Activated T-helper 1 cell treated with anti-CD3 and anti-CD28 coated beads, Interleukin-12 subunit alpha, Interleukin-12 subunit beta, Interleukin-2, Interleukin-4 antibody, amounts not matched to agents 30 ng/mL and 10 ng/mL and 1 ng/mL, durations not matched to agents 14 hours and 24 hours and 36 hours (primary cell): ENCODE measurements around the gene CCDC187. TPM values are rescaled to one million over a fixed set of nuclear protein-coding genes. Genes with fewer than 3 reads are reported as not detected.

Source experiments
- DNase-seq: peaks from one replicate; pipeline ENCODE4 v3.0.0; 2021; ENCODE audit warnings: low spot score
- H3K27ac Mint-ChIP-seq: one replicate; pipeline ENCODE4 v1.8.0; 2021; ENCODE audit warnings: mild to moderate bottlenecking, mixed read lengths
- H3K27me3 Mint-ChIP-seq: one replicate; pipeline ENCODE4 v1.8.0; 2022; ENCODE audit warnings: mild to moderate bottlenecking, moderate library complexity, mixed read lengths; ENCODE audit not compliant: insufficient read depth
- H3K36me3 Mint-ChIP-seq: one replicate; pipeline ENCODE4 v1.8.0; 2021; ENCODE audit warnings: low read depth, mixed read lengths
- H3K4me1 Mint-ChIP-seq: one replicate; pipeline ENCODE4 v1.8.0; 2021; ENCODE audit warnings: low read depth, mixed read lengths
- H3K4me3 Mint-ChIP-seq: one replicate; pipeline ENCODE4 v1.8.0; 2021; ENCODE audit warnings: mild to moderate bottlenecking, moderate library complexity, mixed read lengths
- H3K9me3 Mint-ChIP-seq: one replicate; pipeline ENCODE4 v1.8.0; 2021; ENCODE audit warnings: mixed read lengths
- intact Hi-C: fragments of 100-400 bp; cut with micrococcal nuclease; formaldehyde crosslinking; loops from one replicate; pipeline ENCODE4 v1.15.1; 2024
- total RNA-seq: library from RNA; stranded (reverse); gene quantifications from 2 replicates; pipeline ENCODE4 v1.2.3, GENCODE V29; 2022

CCDC187 gene
- total RNA-seq, 1 donor from 2014 or later, result not detected

- peaks cover 7% of the 10 kb centered on the region for H3K4me1 Mint-ChIP-seq
- DNase-seq, result no peak
- intact Hi-C loops, result no loop called here
- H3K27me3 Mint-ChIP-seq, result no peaks in the 10 kb centered on the region
- H3K4me3 Mint-ChIP-seq, result no peak overlapping the region
- peaks cover 3% of the 10 kb centered on the region for H3K9me3 Mint-ChIP-seq
- no peak overlapping the region for H3K27ac Mint-ChIP-seq
- peaks cover 30% of the 10 kb centered on the region for H3K36me3 Mint-ChIP-seq
Observed at GRCh38 chr9:136218271-136218670, 85.6 kb downstream of the CCDC187 start.

DNA sequence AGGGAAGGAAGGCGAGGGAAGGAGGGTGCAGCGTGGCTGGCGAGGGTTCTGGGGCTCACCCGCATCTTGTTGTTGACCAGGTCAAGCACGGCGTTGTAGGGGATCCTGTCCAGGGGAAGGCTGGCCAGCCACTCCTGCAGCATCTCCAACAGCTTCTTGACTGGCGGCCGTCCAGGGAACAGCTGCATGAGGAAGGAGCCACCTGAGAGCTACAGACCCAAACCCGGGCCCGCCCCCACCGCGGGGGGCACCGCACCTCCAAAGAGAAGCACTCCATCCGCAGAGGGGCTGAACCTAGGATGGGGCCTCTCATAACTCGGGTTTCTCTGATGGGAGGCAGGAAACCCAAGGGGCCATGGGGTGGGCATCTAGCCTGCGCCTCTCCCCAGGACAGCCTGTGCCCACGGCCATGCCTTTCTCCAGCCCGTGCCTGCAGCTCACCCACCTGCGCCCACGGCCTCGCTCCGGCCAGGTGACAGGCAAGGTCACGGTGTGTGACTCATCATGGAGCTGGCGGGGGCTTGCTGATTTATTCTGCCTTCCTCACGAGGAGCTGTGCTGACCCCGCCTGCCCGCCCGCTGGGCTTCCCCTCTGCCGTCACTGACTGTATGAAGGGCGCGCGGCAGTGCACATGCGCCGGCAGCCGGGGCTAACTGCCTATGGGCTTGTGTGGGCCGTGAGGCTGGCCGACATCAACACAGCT lies 87.2 kb downstream of the CCDC187 start:
- no peak for DNase-seq
- Mint-ChIP-seq H3K27ac (no peak overlapping the region), H3K4me3 (no peak overlapping the region), H3K27me3 (no peaks in the 10 kb centered on the region), H3K36me3 (peaks cover 34% of the 10 kb centered on the region), H3K9me3 (peaks cover 3% of the 10 kb centered on the region), H3K4me1 (peaks cover 4% of the 10 kb centered on the region)
- intact Hi-C loops, result no loop called here

DNA sequence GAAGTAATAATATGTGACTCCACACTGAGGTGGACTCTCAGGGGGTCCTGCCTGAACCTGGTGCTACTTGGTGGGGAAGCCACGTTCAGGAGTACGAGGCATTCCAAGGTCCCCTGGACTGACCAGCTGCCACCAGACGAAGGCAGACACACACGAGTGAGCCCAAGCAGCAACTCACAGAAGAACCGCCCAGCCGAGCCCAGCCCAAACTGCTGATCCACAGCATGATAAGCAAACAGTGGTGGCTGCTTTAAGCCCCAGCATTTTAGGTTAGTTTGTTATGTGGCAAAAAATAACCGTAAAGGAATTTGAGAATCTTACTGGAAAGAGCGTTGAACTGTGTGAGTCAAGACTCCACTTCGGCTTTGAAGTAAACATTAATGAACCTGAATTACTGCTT lies 90.2 kb downstream of the CCDC187 start:
- no peak overlapping the region for H3K4me3 Mint-ChIP-seq
- no peaks in the 10 kb centered on the region for H3K4me1 Mint-ChIP-seq
- H3K36me3 Mint-ChIP-seq, result peaks cover 33% of the 10 kb centered on the region
- H3K27me3 Mint-ChIP-seq, result no peaks in the 10 kb centered on the region
- H3K27ac Mint-ChIP-seq, result no peak overlapping the region
- intact Hi-C loops, result no loop called here
- peaks cover 3% of the 10 kb centered on the region for H3K9me3 Mint-ChIP-seq
- DNase-seq, result no peak

GRCh38 chr9:136212345-136212950 lies 91.4 kb downstream of the CCDC187 start:
- H3K36me3 Mint-ChIP-seq, result peaks cover 34% of the 10 kb centered on the region
- intact Hi-C loops, result no loop called here
- no peak for DNase-seq
- peaks cover 3% of the 10 kb centered on the region for H3K9me3 Mint-ChIP-seq
- H3K27me3 Mint-ChIP-seq, result no peaks in the 10 kb centered on the region
- no peaks in the 10 kb centered on the region for H3K4me1 Mint-ChIP-seq
- H3K27ac Mint-ChIP-seq, result no peak overlapping the region
- H3K4me3 Mint-ChIP-seq, result no peak overlapping the region

- intact Hi-C loops, result no loop called here
- Mint-ChIP-seq H3K27ac (no peak overlapping the region), H3K4me1 (no peaks in the 10 kb centered on the region), H3K27me3 (peaks cover 2% of the 10 kb centered on the region), H3K9me3 (peaks cover 3% of the 10 kb centered on the region), H3K36me3 (peaks cover 38% of the 10 kb centered on the region), H3K4me3 (no peak overlapping the region)
- no peak for DNase-seq
Observed at GRCh38 chr9:136211441-136212344, 92.2 kb downstream of the CCDC187 start.

DNA sequence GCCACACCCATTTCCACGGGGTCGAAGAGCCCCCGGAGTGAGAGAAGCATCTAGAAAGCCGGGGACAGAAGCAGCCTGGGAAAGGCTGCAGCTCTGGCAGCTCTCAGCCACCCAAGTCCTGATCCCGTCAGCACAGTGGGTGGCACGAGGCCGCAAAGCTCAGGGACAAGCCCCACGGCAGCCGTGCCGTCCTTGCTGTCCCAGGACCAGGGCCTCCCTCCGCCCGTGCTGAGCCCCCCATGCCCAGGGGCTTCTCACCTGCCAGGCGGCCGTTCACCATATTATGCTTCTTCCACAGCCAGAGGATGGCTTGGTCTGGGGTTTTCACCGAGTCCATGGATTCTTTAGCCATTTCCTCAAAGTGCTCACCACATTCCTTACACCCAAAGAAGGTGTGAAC lies 92.9 kb downstream of the CCDC187 start:
- no peak for DNase-seq
- H3K9me3 Mint-ChIP-seq, result peaks cover 3% of the 10 kb centered on the region
- H3K4me1 Mint-ChIP-seq, result no peaks in the 10 kb centered on the region
- intact Hi-C loops, result no loop called here
- H3K4me3 Mint-ChIP-seq, result no peak overlapping the region
- no peak overlapping the region for H3K27ac Mint-ChIP-seq
- peaks cover 39% of the 10 kb centered on the region for H3K36me3 Mint-ChIP-seq
- H3K27me3 Mint-ChIP-seq, result peaks cover 2% of the 10 kb centered on the region

DNA sequence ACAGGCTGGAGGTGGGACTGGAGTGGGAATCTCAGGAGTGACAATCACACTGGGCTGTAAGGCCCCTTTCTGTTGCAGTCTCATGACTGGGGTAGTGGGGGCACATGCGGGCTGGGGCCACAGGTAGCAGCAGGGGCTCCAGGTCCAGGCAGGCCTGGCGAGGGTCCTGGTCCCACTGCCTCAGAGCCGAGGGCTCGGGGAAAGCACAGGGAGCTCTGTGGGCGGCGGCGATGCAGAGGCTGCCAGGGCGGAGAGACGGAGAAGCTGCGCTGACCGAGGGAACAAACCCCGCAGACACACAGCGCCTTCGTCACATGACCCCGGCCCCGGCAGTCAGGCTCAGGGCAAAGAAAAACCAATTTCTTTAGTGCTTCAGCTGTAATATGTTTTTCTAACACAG lies 93.6 kb downstream of the CCDC187 start:
- Mint-ChIP-seq H3K4me1 (no peaks in the 10 kb centered on the region), H3K27ac (no peak overlapping the region), H3K36me3 (peaks cover 34% of the 10 kb centered on the region), H3K4me3 (no peak overlapping the region), H3K27me3 (peaks cover 4% of the 10 kb centered on the region), H3K9me3 (peaks cover 3% of the 10 kb centered on the region)
- intact Hi-C loops, result no loop called here
- DNase-seq, result no peak

DNA sequence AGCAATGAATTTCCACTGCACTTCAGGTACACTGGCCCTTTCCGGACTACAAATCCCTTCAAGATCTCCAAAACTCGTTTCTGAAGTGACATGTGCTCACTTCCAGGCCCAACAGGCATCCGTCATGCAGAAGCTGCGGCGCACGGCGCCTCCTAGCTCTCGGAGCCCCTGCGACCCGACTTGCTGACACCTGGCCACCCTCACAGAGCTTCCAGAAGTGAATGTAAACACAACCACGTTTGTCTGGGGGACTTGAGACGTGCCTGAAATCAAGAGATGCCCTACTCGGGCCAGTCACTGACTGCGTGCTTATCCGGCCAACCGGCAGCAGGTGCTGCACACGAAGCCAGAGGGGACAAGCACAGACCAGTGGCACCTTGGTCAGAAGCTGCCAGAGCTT lies 94.1 kb downstream of the CCDC187 start:
- no peak for DNase-seq
- no peaks in the 10 kb centered on the region for H3K4me1 Mint-ChIP-seq
- H3K4me3 Mint-ChIP-seq, result no peak overlapping the region
- intact Hi-C loops, result no loop called here
- peaks cover 1% of the 10 kb centered on the region for H3K9me3 Mint-ChIP-seq
- no peak overlapping the region for H3K27ac Mint-ChIP-seq
- H3K27me3 Mint-ChIP-seq, result peaks cover 5% of the 10 kb centered on the region
- peaks cover 29% of the 10 kb centered on the region for H3K36me3 Mint-ChIP-seq

DNA sequence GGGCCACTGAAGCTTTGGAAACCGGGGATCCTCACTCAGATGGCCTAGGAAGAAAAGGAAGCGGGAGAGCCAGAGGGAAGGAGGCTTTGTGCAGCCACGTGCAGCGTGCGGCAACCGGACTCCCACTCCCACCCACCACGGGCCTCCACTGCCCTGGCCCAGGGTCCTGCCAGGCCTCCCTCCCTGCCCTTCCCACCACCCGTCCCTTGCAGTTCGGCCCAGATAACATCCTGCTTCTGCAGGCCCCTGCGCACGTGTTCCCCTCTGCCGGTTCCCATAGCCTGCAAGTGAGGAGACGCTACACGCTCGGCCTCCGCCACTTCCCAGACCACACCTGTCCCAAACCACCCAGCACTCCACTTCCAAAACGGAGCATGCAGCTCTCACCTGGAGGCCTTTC lies 94.7 kb downstream of the CCDC187 start:
- Mint-ChIP-seq H3K4me1 (no peaks in the 10 kb centered on the region), H3K27me3 (peaks cover 5% of the 10 kb centered on the region), H3K36me3 (peaks cover 24% of the 10 kb centered on the region), H3K4me3 (no peak overlapping the region), H3K9me3 (no peaks in the 10 kb centered on the region), H3K27ac (no peak overlapping the region)
- intact Hi-C loops, result no loop called here
- DNase-seq, result no peak

DNA sequence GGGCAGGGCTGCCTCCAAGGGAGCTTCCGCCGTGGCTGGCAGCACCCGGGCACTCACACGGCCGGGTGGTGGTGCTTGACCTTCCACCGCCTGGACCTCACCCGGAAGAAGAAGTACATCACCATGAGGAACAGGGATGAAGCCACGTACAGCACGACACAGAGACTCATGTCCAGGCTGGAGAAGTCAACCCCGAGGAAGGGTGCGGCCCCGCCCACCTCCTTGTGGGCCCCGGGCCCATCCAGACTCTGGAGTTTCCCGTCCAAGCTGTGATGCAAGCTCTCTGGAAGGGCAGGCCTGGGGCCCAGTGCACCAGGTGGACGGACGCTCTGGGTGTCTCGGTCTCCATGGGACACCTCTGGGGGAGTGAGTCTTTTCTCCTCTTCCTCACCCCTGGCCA lies 95.2 kb downstream of the CCDC187 start:
- Mint-ChIP-seq H3K4me3 (no peak overlapping the region), H3K27ac (no peak overlapping the region), H3K4me1 (no peaks in the 10 kb centered on the region), H3K27me3 (peaks cover 8% of the 10 kb centered on the region), H3K36me3 (peaks cover 19% of the 10 kb centered on the region), H3K9me3 (no peaks in the 10 kb centered on the region)
- no peak for DNase-seq
- intact Hi-C loops, result no loop called here

DNA sequence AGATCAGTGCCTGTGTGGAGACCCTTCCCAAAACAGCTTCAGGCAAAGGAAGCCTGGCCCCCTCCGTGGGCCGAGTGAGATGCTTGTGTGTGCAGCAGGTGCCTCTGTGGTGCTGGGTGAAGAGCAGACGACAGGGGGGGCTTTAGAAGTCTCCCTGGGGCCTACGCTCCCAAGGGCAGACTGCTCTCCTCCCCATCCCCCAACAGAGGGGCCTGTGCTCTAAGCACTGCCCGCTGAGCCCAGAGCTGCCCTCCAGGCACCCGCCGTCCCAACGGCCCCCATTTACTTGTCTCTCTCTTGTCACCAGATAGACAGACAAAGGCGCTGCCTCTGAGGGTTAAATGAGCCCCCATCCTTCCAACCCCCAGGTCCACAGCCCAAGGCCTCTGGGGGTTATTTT lies 96.3 kb downstream of the CCDC187 start:
- peaks cover 14% of the 10 kb centered on the region for H3K36me3 Mint-ChIP-seq
- intact Hi-C loops, result no loop called here
- H3K27me3 Mint-ChIP-seq, result peaks cover 10% of the 10 kb centered on the region
- no peaks in the 10 kb centered on the region for H3K9me3 Mint-ChIP-seq
- no peak for DNase-seq
- no peaks in the 10 kb centered on the region for H3K4me1 Mint-ChIP-seq
- H3K27ac Mint-ChIP-seq, result no peak overlapping the region
- no peak overlapping the region for H3K4me3 Mint-ChIP-seq

DNA sequence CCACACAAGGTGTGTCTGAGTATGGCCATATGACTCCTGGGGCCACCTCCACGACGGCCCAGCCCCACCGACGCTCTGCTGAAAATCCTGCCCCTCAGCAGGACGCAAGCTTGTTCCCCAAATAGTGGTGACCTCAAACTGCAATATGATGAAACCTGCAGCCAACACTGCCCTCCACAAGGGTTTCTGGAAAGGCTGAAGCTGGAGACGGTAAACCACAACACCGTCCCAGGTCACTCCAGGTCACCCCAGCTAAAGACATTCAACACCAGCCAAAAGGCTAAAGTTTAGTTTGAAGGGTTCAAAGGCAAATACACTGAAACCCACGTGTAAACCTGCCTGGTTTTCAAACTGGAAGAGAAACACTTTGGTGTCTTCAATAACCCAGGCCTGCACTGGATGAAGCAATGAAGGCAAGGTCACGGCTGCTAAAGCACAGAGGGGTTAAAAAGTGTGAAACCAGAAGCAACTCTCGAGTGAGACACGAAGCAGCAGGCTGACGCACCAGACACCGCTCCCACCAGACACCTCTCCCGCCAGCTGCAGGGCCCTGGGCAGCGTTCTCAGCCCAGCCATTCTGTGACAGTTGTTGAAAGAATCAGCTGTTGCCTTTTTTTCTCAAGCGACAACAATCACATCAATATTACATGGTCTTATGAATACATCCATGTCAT lies 97.2 kb downstream of the CCDC187 start:
- Mint-ChIP-seq H3K36me3 (peaks cover 10% of the 10 kb centered on the region), H3K27me3 (peaks cover 10% of the 10 kb centered on the region), H3K4me3 (no peak overlapping the region), H3K4me1 (no peaks in the 10 kb centered on the region), H3K9me3 (no peaks in the 10 kb centered on the region), H3K27ac (no peak overlapping the region)
- intact Hi-C loops, result no loop called here
- no peak for DNase-seq

- DNase-seq, result no peak
- Mint-ChIP-seq H3K9me3 (no peaks in the 10 kb centered on the region), H3K27me3 (peaks cover 18% of the 10 kb centered on the region), H3K4me1 (no peaks in the 10 kb centered on the region), H3K36me3 (peaks cover 10% of the 10 kb centered on the region), H3K27ac (no peak overlapping the region), H3K4me3 (no peak overlapping the region)
- intact Hi-C loops, result no loop called here
Observed at GRCh38 chr9:136205707-136205992, 98.2 kb downstream of the CCDC187 start.
